Adrenal gland (tissue), 5 donors: Measurements from ENCODE around the gene FAM83C.

Experiments used
- POLR2A ChIP-seq, 2 donors: fragments of 450-650 bp; IDR thresholded peaks; one replicate each; pipeline ENCODE4 v1.6.1; 2017; ENCODE audit warnings: antibody characterized with exemption in 2 of 2, mild to moderate bottlenecking in 2 of 2, moderate library complexity in 1 of 2
- TF ChIP-seq, protein P1 (sequence below), 6 experiments: fragments of 450-650 bp in 4 of 6; fragments of 200-600 bp in 2 of 6; sonication (generic) in 1 of 6; IDR thresholded peaks; 1 replicate in 5 of 6; 2 replicates in 1 of 6; pipeline versions ENCODE4 v1.5.1 to v1.8.0; 2016 to 2021; ENCODE audit warnings: antibody characterized with exemption in 6 of 6, mild to moderate bottlenecking in 2 of 6, moderate library complexity in 1 of 6
- donor health status: DM: no; HTN: no; CAD: no.

- TF ChIP-seq, protein P1, sequence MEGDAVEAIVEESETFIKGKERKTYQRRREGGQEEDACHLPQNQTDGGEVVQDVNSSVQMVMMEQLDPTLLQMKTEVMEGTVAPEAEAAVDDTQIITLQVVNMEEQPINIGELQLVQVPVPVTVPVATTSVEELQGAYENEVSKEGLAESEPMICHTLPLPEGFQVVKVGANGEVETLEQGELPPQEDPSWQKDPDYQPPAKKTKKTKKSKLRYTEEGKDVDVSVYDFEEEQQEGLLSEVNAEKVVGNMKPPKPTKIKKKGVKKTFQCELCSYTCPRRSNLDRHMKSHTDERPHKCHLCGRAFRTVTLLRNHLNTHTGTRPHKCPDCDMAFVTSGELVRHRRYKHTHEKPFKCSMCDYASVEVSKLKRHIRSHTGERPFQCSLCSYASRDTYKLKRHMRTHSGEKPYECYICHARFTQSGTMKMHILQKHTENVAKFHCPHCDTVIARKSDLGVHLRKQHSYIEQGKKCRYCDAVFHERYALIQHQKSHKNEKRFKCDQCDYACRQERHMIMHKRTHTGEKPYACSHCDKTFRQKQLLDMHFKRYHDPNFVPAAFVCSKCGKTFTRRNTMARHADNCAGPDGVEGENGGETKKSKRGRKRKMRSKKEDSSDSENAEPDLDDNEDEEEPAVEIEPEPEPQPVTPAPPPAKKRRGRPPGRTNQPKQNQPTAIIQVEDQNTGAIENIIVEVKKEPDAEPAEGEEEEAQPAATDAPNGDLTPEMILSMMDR (IDR thresholded peaks at IDR 0.05): no peak
- no peak for TF ChIP-seq POLR2A (IDR thresholded peaks at IDR 0.05)
These were observed 28.3 kb upstream of the FAM83C start for GRCh38 chr20:35320396-35321126.
